NT2/D1 (cell line): ENCODE data around the gene MIEF2.

Experiments
- YY1 ChIP-seq: IDR thresholded peaks from 2 replicates; pipeline ENCODE4 v1.6.1; 2011; ENCODE audit not compliant: insufficient read length, insufficient read depth
- ZNF274 ChIP-seq: IDR thresholded peaks from 2 replicates; pipeline ENCODE4 v1.6.1; 2011; ENCODE audit warnings: mild to moderate bottlenecking, low read depth, low read length

- TF ChIP-seq ZNF274 = no peak
- TF ChIP-seq YY1 = no peak
Observed at GRCh38 chr17:18248300-18248731, 12.1 kb upstream of the MIEF2 start.
